ENCODE results near the gene DTD1.
A peak's percentile ranks its signal among the peaks of the same experiment; 100 is the strongest.

The DTD1 gene, protein sequence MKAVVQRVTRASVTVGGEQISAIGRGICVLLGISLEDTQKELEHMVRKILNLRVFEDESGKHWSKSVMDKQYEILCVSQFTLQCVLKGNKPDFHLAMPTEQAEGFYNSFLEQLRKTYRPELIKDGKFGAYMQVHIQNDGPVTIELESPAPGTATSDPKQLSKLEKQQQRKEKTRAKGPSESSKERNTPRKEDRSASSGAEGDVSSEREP

DNA sequence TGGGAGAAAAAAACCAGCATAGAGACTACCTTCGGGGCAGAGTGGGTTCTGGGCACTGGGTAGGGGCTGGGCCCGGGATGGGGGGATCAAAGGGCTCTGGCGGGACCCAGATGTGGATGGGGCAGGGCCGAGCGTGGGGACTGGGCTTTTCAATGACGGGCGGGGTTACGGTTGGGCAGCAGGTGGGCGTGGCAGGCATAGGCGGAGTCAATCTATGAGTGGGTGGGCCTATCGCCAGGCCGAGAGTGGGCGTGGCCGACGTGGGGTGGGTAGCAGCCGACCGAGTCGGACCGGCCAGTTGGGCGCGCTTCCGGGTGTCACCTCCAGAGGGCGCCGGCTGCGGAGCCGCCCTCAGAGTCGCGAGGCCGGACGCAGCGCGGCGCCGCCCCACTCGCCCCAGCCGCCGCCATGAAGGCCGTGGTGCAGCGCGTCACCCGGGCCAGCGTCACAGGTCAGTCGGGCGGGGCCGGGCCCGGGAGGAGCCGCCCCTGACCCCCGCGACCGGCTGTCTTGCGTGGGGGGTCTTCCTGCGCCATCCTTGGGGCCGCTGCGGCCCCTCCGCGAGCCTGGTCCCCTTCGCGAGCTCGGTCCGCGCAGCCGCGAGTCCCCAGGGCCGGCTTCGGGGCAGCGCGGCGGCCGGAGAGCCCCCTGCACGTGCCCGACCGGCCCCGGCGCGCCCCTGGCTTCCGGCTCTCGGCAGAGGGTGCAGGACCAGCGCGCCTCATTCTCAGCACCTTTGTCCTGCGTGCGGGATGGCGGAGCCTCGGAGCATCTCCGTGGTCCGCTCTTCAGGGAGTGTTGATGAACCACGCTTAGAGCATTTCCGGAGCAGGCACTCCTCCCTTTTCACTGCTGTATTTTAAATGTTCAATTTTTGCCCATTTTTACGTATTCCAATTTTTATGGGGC is at the start of gene DTD1:
DTD1 (plus strand) TSS at position 390 of the 909 bp plus-strand sequence; CDS start at position 409, 19 bp downstream.
- peak; percentile 74 for DNase-seq

DNA sequence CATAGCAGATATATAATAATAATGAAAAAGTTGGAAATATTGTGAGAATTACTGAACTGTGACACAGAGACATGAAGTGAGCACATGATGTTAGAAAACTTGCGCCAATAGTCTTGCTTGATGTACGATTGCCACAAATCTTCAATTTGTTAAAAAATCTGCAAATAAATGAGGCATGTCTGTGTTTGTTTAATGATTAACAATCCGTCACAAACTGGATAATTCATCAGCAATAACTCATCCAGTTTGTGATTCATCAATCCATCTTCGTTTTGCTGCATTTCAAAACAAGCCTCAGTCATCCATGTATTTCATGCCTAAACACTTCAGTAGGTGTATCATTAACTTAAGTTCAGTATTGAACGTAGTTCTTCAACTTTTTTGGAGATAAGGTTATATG is 46.1 kb upstream of the DTD1 start:
- no peak for DNase-seq

GRCh38 chr20:18543216-18543615 is 44.6 kb upstream of the DTD1 start:
- DNase-seq = no peak

- DNase-seq = no peak
Observed at GRCh38 chr20:18543932-18544331, 43.9 kb upstream of the DTD1 start.

- no peak for DNase-seq
Observed at GRCh38 chr20:18545566-18545965, 42.3 kb upstream of the DTD1 start.

DNA sequence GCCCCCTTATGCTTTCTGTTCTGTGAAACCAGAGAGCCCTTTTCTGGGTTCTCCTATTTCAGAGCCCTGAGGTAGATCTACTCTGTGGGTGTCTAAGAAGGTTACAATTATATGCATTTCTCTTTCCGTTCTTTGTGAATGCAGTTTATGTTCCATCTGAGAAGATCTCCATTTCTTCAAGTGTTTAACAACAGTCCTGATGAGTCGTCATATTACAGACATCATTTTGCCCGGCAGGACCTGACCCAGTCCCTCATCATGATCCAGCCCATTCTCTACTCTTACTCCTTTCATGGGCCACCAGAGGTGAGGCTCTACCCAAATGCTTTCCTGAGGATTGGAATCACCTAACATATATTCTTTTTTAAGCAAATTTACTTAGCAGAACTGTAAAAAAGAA is 39.4 kb upstream of the DTD1 start:
- DNase-seq = no peak

DNA sequence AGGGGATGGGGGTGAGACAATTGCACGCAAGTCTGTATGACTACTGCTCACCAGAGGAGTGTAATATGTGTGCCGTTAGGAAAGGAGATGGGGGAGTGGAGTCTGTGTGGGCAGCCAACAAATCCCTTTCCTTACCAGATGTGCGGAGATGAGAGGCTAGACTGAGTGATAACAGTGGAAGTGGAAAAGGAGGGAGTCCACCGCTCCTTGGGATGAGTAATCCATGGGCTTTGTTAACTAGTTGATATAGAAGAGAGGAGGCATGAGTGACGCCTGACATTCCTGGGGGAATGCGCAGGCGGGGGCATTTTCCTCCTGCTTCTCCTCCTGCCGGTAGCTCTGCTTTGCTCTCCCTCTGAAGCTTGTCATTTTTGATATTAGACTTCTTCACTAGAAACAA is 34.1 kb upstream of the DTD1 start:
- no peak for DNase-seq

- DNase-seq = peak; percentile 86
Observed at GRCh38 chr20:18566892-18567738, 20.7 kb upstream of the DTD1 start, which contains the start of gene SMIM26. TSS of gene SMIM26 (plus strand) at chr20:18567432. CDS start at chr20:18567479, 47 bp downstream.

GRCh38 chr20:18567739-18568091 is 20.1 kb upstream of the DTD1 start:
- DNase-seq = no peak

DNA sequence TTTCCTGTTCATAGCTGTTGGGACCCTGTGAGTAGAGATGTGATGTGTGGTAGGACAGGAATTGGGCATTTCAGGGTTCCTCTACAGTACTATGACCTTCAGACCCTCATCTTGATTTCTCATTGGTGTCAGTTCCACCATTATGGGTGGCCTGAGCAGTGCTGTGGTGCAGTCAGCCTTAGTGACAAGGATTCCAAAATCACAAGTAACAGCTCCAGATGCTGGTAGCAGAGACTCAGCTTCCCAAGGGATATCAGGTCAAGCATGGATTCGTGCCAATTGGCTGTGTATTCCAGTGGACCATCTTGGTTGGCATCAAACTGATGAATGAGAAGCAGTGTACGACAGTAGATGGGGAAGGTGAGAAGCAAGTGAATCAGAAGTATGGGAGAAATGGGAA is 16.8 kb upstream of the DTD1 start:
- no peak for DNase-seq

DNA sequence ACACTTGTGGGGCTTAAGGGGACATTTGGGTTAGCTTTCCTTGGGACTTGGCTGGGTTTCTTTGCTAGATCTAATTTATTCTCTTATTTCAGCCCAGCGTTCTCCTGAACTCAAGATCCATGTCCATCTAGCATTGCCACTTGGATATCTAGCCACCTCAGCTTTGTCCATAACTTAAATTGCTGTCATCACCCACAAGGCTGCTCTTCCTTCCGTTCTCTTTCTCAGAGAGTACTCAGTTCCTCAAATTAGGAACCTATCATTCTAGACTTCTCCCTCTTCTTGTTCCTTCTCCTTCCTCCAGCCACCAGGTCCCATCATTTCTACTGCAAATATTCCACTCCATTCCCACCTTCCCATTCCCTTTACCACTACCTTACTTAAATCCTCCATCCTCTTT is 16.3 kb upstream of the DTD1 start:
- DNase-seq = peak; percentile 91

DNA sequence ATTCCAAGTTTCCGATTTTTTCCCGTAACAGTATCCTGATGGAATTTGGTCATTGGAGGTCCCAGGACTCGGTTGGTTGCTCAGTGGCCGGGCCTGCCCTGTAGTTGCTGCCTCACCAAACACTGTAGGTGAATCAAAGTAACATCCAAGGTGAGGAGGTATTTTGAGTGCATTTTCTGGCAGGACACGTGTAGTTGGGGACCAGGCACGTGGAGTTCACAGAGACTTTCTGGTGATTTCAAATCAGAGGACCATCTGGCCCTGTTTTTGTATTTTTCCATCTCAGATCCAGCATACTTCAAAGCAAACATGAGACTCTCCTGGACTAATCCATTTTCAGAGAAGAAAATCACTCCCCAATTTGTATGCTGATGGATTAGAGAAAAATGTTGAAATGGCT is 9.9 kb upstream of the DTD1 start:
- DNase-seq = no peak

DNA sequence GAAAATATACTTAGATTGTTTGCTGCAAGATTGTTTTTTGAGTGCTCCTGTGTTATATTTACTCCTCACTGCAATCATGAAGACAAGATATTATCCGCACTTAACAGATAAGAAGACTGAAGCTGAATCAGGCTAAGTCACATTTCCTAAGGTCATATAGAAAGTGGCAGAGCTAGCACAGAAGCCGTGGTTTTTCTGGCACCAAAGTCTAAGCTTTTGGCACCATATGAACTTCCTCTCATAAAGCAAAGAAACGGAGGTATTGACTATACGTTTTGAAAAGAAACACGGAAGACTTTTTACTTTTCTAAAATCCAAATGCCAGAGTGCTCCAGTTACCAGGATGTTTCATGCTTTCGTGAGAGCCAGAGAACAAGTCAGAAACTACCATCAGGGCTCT is 9.3 kb upstream of the DTD1 start:
- peak; percentile 64 for DNase-seq

GRCh38 chr20:18580012-18580411 is 7.8 kb upstream of the DTD1 start:
- DNase-seq = no peak

GRCh38 chr20:18585134-18585533 is 2.7 kb upstream of the DTD1 start:
- no peak for DNase-seq

GRCh38 chr20:18588574-18588933 is 700 bp downstream of the DTD1 start:
- DNase-seq = no peak

- DNase-seq = no peak
Observed at GRCh38 chr20:18589941-18590674, 2.3 kb downstream of the DTD1 start.

GRCh38 chr20:18596270-18596669 is 8.4 kb downstream of the DTD1 start:
- DNase-seq = no peak

DNA sequence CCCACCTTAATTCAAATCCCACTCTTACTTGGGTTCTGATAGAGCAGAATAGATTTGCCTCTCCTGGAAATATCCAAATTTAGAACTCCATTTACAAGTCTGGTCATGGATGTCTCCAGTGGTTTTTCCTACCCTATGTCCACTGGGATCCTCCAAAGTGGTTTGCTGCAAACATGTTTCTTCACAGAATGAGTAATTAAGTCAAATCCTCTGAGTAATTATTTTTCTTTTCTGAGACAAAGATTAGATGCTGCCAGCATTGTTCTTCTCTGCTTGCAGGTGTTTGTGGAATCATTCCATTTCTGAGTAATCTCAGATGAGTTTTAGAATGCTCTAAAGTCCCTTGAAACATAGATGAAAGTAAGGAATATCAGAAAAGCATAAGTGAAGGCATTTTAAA is 21.9 kb downstream of the DTD1 start:
- DNase-seq = no peak

DNA sequence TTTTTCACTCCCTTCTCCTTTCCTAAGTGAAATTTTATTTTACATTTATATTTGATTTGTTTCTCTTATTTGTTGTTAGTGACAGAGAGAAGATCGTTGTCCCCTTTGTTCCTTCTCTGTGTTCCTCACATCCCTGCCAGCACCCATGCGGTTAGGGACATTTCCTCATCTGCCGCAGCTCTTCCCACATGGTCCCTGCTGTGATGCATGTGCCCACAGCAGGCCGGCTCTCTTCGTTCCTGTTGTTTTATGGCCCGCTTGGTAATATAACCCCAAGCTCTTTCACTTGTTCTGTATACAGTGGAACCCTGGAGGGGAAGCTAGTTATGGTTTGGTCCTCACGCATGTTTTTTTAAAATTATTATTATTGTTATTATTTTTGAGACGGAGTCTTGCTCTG is 23.6 kb downstream of the DTD1 start:
- DNase-seq = peak; percentile 82

DNA sequence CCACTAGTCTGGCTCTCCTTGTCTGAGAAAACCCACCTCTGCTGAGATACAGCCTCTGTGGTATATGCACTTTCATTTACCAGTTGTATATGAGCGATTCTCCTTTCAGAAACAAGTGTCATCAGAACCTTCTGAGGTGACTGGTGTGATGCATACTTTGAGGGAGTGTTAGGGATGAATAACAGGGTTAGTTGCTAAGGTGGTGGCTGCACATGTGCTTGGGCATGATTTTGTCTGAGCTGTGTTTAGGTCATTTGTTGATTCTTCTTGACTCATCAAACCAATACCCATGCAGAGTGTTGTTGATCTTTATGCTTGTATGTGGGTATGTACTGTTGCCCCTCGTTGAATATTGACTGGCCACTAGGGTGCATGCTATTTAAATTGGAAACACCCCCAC is 25.7 kb downstream of the DTD1 start:
- DNase-seq = no peak

- no peak for DNase-seq
Observed at GRCh38 chr20:18614244-18614643, 26.4 kb downstream of the DTD1 start.
